ENCODE data around the gene ADAM23. TPM values are rescaled to one million over a fixed set of nuclear protein-coding genes. Genes with fewer than 3 reads are reported as not detected.

The ADAM23 gene
- total RNA-seq, 2 experiments from 2014 or later: 1.7 to 3.1 TPM

- H3K27ac Mint-ChIP-seq: no peak overlapping the region
- ATAC-seq (ENCODE audit: low read depth) (no peak), DNase-seq (no peak)
- POLR2A ChIA-PET: no interaction called here
- H3K36me3 Mint-ChIP-seq: no peaks in the 10 kb centered on the region
- H3K4me3 Mint-ChIP-seq: no peak overlapping the region
- H3K4me1 Mint-ChIP-seq: no peaks in the 10 kb centered on the region
- H3K27me3 Mint-ChIP-seq: peaks cover 5% of the 10 kb centered on the region
- no peaks in the 10 kb centered on the region for H3K9me3 Mint-ChIP-seq
These were observed 182.8 kb downstream of the ADAM23 start for GRCh38 chr2:206626108-206626507.

- Mint-ChIP-seq H3K4me3 (no peak overlapping the region), H3K27ac (no peak overlapping the region), H3K27me3 (peaks cover 5% of the 10 kb centered on the region), H3K36me3 (no peaks in the 10 kb centered on the region), H3K9me3 (no peaks in the 10 kb centered on the region), H3K4me1 (no peaks in the 10 kb centered on the region)
- no peak for DNase-seq
- no peak for ATAC-seq (ENCODE audit: low read depth)
- POLR2A ChIA-PET: no interaction called here
These were observed 184.3 kb downstream of the ADAM23 start for GRCh38 chr2:206627632-206628031.

- Mint-ChIP-seq H3K27ac (no peak overlapping the region), H3K4me1 (no peaks in the 10 kb centered on the region), H3K4me3 (no peak overlapping the region), H3K27me3 (peaks cover 11% of the 10 kb centered on the region), H3K36me3 (no peaks in the 10 kb centered on the region), H3K9me3 (no peaks in the 10 kb centered on the region)
- POLR2A ChIA-PET: no interaction called here
- no peak for ATAC-seq (ENCODE audit: low read depth)
- DNase-seq: no peak
These were observed 188.0 kb downstream of the ADAM23 start for GRCh38 chr2:206631340-206631739.

GRCh38 chr2:206635015-206635414 is 191.7 kb downstream of the ADAM23 start:
- no peak for ATAC-seq (ENCODE audit: low read depth)
- POLR2A ChIA-PET: no interaction called here
- H3K9me3 Mint-ChIP-seq: no peaks in the 10 kb centered on the region
- H3K4me3 Mint-ChIP-seq: no peak overlapping the region
- DNase-seq: no peak
- H3K4me1 Mint-ChIP-seq: no peaks in the 10 kb centered on the region
- no peaks in the 10 kb centered on the region for H3K36me3 Mint-ChIP-seq
- peaks cover 7% of the 10 kb centered on the region for H3K27me3 Mint-ChIP-seq
- no peak overlapping the region for H3K27ac Mint-ChIP-seq

GRCh38 chr2:206639636-206640035 is 196.3 kb downstream of the ADAM23 start:
- Mint-ChIP-seq H3K36me3 (no peaks in the 10 kb centered on the region), H3K4me3 (no peak overlapping the region), H3K27me3 (peaks cover 13% of the 10 kb centered on the region), H3K9me3 (no peaks in the 10 kb centered on the region), H3K4me1 (no peaks in the 10 kb centered on the region), H3K27ac (no peak overlapping the region)
- DNase-seq (no peak), ATAC-seq (ENCODE audit: low read depth) (no peak)
- POLR2A ChIA-PET: no interaction called here

- H3K36me3 Mint-ChIP-seq: no peaks in the 10 kb centered on the region
- no peak overlapping the region for H3K27ac Mint-ChIP-seq
- POLR2A ChIA-PET: no interaction called here
- H3K4me3 Mint-ChIP-seq: no peak overlapping the region
- ATAC-seq (ENCODE audit: low read depth) (no peak), DNase-seq (no peak)
- no peaks in the 10 kb centered on the region for H3K9me3 Mint-ChIP-seq
- H3K4me1 Mint-ChIP-seq: no peaks in the 10 kb centered on the region
- H3K27me3 Mint-ChIP-seq: peaks cover 11% of the 10 kb centered on the region
These were observed 197.9 kb downstream of the ADAM23 start for GRCh38 chr2:206641226-206641625.

GRCh38 chr2:206642075-206643025 is 199.0 kb downstream of the ADAM23 start, which contains the start of gene FAM237A:
TSS of gene FAM237A (plus strand) at chr2:206642487. CDS start at chr2:206644237, 1,750 bp downstream.
- no peak within 1 kb of the TSS for H3K27ac Mint-ChIP-seq
- H3K36me3 Mint-ChIP-seq: no peaks in the 10 kb centered on the region
- H3K4me3 Mint-ChIP-seq: no peak within 1 kb of the TSS
- peak; percentile 23 for DNase-seq
- H3K4me1 Mint-ChIP-seq: no peaks in the 10 kb centered on the region
- POLR2A ChIA-PET: no interaction called here
- H3K27me3 Mint-ChIP-seq: peaks cover 11% of the 10 kb centered on the region
- H3K9me3 Mint-ChIP-seq: no peaks in the 10 kb centered on the region
- no peak for ATAC-seq (ENCODE audit: low read depth)

- no peaks in the 10 kb centered on the region for H3K9me3 Mint-ChIP-seq
- DNase-seq: no peak
These were observed 204.7 kb downstream of the ADAM23 start for GRCh38 chr2:206647985-206648384.

GRCh38 chr2:206657087-206657486 is 213.8 kb downstream of the ADAM23 start:
- Mint-ChIP-seq H3K4me1 (no peaks in the 10 kb centered on the region), H3K27me3 (peaks cover 3% of the 10 kb centered on the region), H3K9me3 (peaks cover 2% of the 10 kb centered on the region), H3K27ac (no peak overlapping the region), H3K36me3 (no peaks in the 10 kb centered on the region), H3K4me3 (no peak overlapping the region)
- no peak for ATAC-seq (ENCODE audit: low read depth)
- POLR2A ChIA-PET: no interaction called here
- DNase-seq: no peak

More at GRCh38 chr2:206647985-206648384, 204.7 kb downstream of the ADAM23 start:
- H3K4me3 Mint-ChIP-seq: no peak overlapping the region
- H3K27ac Mint-ChIP-seq: no peak overlapping the region
- no peaks in the 10 kb centered on the region for H3K36me3 Mint-ChIP-seq
- H3K27me3 Mint-ChIP-seq: peaks cover 5% of the 10 kb centered on the region
- POLR2A ChIA-PET: no interaction called here
- no peak for ATAC-seq (ENCODE audit: low read depth)
- no peaks in the 10 kb centered on the region for H3K4me1 Mint-ChIP-seq

- Mint-ChIP-seq H3K27me3 (peaks cover 5% of the 10 kb centered on the region), H3K9me3 (no peaks in the 10 kb centered on the region), H3K27ac (no peak overlapping the region), H3K4me1 (no peaks in the 10 kb centered on the region), H3K4me3 (no peak overlapping the region), H3K36me3 (no peaks in the 10 kb centered on the region)
- POLR2A ChIA-PET: no interaction called here
- ATAC-seq (ENCODE audit: low read depth): no peak
- DNase-seq: no peak
These were observed 221.9 kb downstream of the ADAM23 start for GRCh38 chr2:206665251-206665650.

Other genes with a start within 250 kb of the ADAM23 start
- gene ZDBF2, start 168.9 kb upstream of the ADAM23 start, total RNA-seq: 10 to 100 TPM; 10.7 to 12.8 TPM
- gene FAM237A, start 199.0 kb downstream of the ADAM23 start, total RNA-seq: not detected